ENCODE results near the gene TAF10.

TAF10 gene

DNA sequence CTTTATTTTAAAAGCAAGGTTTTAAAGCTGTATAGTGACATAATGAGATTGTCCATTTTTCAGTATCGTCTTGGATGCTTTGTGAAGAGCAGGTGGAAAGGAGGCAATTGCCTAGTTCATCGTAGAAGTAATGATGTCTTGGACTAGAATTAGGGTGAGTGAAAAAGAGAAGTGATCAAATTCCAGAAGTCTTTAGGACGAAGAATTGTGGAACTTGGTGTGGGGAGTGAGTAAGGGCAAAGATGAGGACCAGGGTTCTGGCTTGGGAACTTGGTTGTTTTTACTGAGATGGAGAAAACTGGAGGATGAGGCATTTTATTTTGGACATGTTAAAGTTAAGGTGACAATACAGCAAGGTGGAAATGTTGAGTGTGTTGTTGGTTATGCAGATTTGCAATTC is 7.2 kb downstream of the TAF10 start:
- peaks cover 45% of the 10 kb centered on the region for H3K36me3 ChIP-seq (ENCODE audit: insufficient read depth, low read length)
- no peaks in the 10 kb centered on the region for H3K27me3 ChIP-seq (ENCODE audit: insufficient read depth, low read length)
- peak overlapping the region; percentile 92 for H3K4me3 ChIP-seq (ENCODE audit: low read length)
- H3K4me1 ChIP-seq (ENCODE audit: insufficient read depth, low read length) = peaks cover 44% of the 10 kb centered on the region
- no peaks in the 10 kb centered on the region for H3K9me3 ChIP-seq (ENCODE audit: low read length)
- no peak overlapping the region for H2AFZ ChIP-seq (ENCODE audit: low read depth, low read length)

DNA sequence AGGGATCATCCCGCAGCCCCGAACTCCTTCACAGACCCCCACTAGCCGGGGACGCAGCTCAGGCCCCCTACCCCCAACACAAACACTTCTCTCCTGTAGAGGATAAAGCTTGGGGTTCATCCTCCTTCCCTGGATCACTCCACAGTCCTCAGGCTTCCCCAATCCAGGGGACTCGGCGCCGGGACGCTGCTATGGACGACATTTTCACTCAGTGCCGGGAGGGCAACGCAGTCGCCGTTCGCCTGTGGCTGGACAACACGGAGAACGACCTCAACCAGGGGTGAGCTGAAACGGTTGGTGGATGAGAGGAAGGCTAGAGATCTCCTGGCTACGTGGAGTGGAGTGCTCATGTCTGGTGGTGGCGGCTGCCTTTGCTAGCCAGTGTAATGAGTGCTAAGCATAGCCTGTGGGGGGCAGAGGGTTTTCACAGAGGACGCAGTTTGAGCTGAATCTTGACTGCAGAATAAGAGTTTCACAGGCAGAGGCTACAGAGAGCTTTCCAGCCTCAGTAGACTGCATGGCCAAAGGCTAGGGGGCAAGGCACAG is 7.9 kb downstream of the TAF10 start:
- H3K27me3 ChIP-seq (ENCODE audit: insufficient read depth, low read length) = no peaks in the 10 kb centered on the region
- no peaks in the 10 kb centered on the region for H3K9me3 ChIP-seq (ENCODE audit: low read length)
- peak overlapping the region; percentile 68 for H2AFZ ChIP-seq (ENCODE audit: low read depth, low read length)
- peak overlapping the region; percentile 92 for H3K4me3 ChIP-seq (ENCODE audit: low read length)
- peaks cover 44% of the 10 kb centered on the region for H3K36me3 ChIP-seq (ENCODE audit: insufficient read depth, low read length)
- peaks cover 44% of the 10 kb centered on the region for H3K4me1 ChIP-seq (ENCODE audit: insufficient read depth, low read length)

DNA sequence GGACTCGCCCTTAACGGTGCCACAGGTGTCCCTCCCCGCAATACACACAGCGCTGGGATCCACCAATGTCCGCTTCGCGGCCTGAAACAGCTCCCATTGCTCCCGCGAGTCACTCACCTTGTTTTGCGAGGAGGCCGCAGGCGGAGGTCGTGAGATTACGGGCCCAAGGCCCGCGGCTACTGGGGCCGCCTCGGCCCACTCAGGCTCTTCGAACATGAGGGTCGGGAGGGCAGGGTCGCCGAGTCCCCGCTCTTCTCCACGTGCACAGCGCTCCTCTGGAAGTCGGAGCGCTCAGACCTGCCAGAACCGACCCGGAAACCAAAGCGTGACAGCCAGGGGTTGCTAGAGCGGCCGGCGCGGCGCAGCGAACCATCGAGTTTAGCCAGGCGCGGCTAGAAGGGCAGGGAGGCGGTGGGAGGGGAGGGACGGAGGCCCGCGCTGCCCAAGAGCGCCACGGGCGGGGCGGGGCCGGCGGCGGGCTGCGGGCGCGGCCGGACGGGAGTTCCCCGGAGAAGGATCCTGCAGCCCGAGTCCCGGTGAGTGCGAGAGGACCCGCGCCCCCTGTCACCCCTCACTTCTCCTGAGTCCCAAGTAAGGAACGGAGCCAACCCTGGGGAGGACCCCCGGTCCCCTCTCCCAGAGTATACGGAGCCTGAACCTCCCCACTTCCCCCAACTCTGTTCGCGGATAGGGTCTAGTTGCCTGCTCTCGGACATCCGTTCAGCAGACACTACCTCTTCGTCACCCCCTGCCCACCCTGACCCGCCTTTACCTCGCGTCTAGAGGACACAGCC is 8.5 kb downstream of the TAF10 start, which contains the start of the genes ILK and RRP8:
Gene ILK (plus strand): TSS at position 488 of the 794 bp plus-strand sequence. CDS start 498 bp downstream, outside the sequence.
Gene RRP8 (minus strand): TSS at position 330 of the 794 bp plus-strand sequence. CDS start 114 bp downstream, at position 216.
- no peaks in the 10 kb centered on the region for H3K9me3 ChIP-seq (ENCODE audit: low read length)
- H3K4me1 ChIP-seq (ENCODE audit: insufficient read depth, low read length) = peaks cover 44% of the 10 kb centered on the region
- H3K36me3 ChIP-seq (ENCODE audit: insufficient read depth, low read length) = peaks cover 43% of the 10 kb centered on the region
- peak within 1 kb of the TSS; percentile 68 for H2AFZ ChIP-seq (ENCODE audit: low read depth, low read length)
- H3K27me3 ChIP-seq (ENCODE audit: insufficient read depth, low read length) = no peaks in the 10 kb centered on the region
- peak within 1 kb of the TSS; percentile 92 for H3K4me3 ChIP-seq (ENCODE audit: low read length)

DNA sequence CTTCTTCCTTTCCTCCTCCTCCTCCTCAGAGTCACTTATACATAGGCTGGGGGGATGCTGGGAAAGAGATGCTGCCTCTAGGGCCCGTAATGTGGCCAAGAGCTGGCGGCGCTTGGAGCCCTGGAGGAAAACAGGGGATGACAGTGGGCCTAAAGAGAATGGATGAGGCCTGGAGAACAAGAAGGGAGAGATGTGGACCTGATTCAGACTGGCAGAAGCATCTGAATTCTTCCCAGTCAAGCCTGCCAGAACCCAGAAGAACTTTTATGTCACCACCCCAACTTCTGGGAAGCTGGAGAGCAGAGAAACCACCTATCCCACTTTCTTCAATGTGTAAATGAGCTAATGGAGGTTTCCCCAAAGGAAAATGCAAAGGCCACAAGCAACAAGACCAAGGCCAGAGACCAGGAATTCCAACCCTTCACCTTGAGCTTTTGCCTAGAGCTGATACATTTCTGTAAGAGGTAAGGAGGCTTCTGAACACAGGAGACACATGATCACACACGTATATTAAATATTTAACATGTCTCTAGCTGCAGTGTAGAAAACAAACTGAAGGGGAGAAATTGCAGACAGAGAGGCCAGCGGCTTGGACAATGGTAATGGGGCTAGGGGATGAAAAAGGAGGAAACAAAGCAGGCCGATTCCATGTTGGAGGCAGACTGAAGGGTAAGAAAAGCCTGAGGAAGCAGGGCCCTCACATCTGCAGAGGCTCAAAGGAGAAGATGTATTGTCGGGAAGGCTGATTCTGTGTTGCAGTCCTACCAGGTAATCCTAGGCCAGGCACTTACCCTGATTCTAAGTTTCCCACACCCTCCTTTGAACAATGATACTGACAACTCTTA is 9.7 kb downstream of the TAF10 start:
- Histone ChIP-seq H2AFZ (ENCODE audit: low read depth, low read length) (no peak overlapping the region), H3K4me3 (ENCODE audit: low read length) (peak overlapping the region; percentile 92), H3K27me3 (ENCODE audit: insufficient read depth, low read length) (no peaks in the 10 kb centered on the region), H3K9me3 (ENCODE audit: low read length) (no peaks in the 10 kb centered on the region), H3K4me1 (ENCODE audit: insufficient read depth, low read length) (peaks cover 38% of the 10 kb centered on the region), H3K36me3 (ENCODE audit: insufficient read depth, low read length) (peaks cover 40% of the 10 kb centered on the region)

DNA sequence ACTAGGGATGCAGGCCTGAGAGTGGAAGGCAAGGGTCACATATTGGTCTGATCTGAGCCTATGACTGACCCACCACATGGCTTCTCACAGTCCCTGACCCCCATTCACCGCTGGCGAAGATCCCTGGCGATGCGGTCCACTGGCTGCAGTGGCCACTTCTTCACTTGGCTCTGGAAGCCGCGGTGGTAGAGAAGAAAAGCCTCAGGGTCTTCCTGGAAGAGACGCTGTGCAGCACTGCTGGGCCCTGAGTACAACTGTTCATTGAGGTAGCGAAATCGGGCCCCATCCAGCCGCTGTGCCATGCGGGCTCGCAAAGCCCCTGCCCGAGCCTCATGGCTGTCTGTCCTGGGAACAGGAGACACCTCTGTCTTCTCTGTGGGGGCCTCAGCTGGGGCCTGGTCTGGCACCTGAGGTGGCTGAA is 11.0 kb downstream of the TAF10 start:
- Histone ChIP-seq H3K27me3 (ENCODE audit: insufficient read depth, low read length) (no peaks in the 10 kb centered on the region), H3K4me1 (ENCODE audit: insufficient read depth, low read length) (peaks cover 33% of the 10 kb centered on the region), H3K9me3 (ENCODE audit: low read length) (no peaks in the 10 kb centered on the region), H2AFZ (ENCODE audit: low read depth, low read length) (no peak overlapping the region), H3K36me3 (ENCODE audit: insufficient read depth, low read length) (peaks cover 45% of the 10 kb centered on the region), H3K4me3 (ENCODE audit: low read length) (no peak overlapping the region)

DNA sequence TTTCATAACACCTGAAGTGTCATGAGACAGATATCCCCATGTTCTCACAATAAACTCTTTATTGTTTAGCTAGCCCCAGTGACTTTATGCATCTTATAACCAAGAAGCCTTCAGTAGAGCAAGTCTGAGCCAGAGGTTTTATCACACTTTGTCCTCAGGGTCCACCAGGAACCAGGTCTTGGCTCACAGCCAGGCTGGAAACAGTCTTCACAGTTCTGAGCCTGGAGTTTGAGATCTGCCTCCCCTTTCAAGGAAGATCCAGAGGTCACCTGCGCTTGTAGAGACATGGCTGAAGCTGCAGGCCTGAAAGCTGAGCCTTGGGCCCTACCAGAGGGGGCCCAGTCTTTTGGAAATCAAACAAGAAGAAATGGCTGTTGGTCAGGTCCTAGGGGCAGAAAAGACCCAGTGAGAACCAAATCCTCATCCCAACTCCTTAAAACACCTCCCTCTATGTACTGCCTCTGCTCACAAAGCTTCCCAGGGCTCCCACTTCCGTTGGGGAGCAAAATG is 12.1 kb downstream of the TAF10 start:
- Histone ChIP-seq H2AFZ (ENCODE audit: low read depth, low read length) (no peak overlapping the region), H3K9me3 (ENCODE audit: low read length) (no peaks in the 10 kb centered on the region), H3K27me3 (ENCODE audit: insufficient read depth, low read length) (no peaks in the 10 kb centered on the region), H3K36me3 (ENCODE audit: insufficient read depth, low read length) (peaks cover 45% of the 10 kb centered on the region), H3K4me1 (ENCODE audit: insufficient read depth, low read length) (peaks cover 26% of the 10 kb centered on the region), H3K4me3 (ENCODE audit: low read length) (no peak overlapping the region)

DNA sequence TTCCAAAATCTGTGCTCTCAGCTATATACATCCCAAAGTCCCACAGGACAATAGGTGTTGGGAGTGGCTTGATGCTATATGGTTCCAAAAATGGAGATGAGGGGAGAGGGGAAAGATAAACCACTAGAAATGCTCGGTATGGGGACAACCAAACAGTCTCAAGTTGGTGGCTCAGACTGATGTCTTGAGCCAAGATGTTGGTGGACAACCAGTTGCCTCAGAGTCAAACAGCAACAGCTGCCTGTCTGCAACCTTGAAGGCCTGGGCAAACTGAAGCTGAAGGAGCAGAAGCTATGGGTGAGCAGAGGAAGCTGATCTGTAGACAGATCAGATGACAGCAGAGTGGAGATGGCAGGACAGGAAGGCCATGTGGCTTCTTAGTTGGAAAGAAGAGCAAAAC is 12.6 kb downstream of the TAF10 start:
- no peaks in the 10 kb centered on the region for H3K9me3 ChIP-seq (ENCODE audit: low read length)
- peaks cover 48% of the 10 kb centered on the region for H3K36me3 ChIP-seq (ENCODE audit: insufficient read depth, low read length)
- no peaks in the 10 kb centered on the region for H3K27me3 ChIP-seq (ENCODE audit: insufficient read depth, low read length)
- no peak overlapping the region for H2AFZ ChIP-seq (ENCODE audit: low read depth, low read length)
- H3K4me3 ChIP-seq (ENCODE audit: low read length) = no peak overlapping the region
- peaks cover 21% of the 10 kb centered on the region for H3K4me1 ChIP-seq (ENCODE audit: insufficient read depth, low read length)

DNA sequence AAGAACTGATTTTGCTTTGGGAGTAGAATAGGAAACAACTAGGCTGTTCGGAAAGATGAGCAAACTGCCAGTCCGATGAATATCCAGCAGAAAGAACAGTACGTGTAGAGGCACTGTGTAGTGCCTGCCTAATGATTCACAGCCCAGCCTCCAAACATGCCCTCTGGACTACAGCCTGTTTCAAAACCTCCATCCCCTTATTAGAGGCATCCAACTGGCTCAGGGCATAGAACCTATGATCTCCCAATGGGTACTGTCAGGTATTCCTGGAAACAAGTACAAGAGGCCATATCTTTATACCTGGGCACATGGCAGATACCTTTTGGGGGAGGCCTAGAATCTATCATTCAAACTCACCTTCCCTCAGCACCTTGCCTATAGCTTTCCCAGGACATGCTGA is 13.5 kb downstream of the TAF10 start:
- Histone ChIP-seq H3K36me3 (ENCODE audit: insufficient read depth, low read length) (peaks cover 50% of the 10 kb centered on the region), H3K9me3 (ENCODE audit: low read length) (no peaks in the 10 kb centered on the region), H3K27me3 (ENCODE audit: insufficient read depth, low read length) (no peaks in the 10 kb centered on the region), H2AFZ (ENCODE audit: low read depth, low read length) (no peak overlapping the region), H3K4me3 (ENCODE audit: low read length) (no peak overlapping the region), H3K4me1 (ENCODE audit: insufficient read depth, low read length) (peaks cover 20% of the 10 kb centered on the region)

DNA sequence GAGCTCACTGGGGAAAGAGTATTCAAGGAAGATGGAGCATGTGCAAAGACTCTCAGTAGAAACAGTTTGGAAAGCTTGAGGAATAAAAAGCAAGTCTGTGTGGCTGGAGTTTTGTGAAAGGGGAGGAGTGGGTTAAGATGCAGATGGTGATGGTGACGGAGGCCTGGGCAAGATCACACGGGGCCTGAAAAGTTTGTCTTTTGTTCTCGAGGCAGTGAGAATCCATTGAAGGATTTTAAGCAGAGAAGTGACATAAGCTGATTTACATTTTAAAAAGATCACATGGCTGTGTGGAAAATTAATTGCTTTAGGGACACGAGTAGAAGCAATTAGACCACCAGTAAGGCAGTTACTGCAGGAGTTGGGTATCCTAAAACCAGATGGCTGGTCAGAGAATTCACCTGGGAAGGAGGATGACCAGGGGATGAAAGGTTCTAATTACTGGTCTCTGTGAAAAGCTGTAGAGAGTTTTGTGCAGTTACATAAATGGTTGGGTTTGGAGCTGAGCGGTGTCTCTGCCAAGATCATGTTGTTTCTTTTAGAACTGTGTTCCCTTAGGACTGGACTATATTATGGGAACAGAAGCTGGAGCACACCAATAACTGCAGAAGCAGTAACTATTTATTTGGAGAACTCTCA is 15.7 kb downstream of the TAF10 start:
- Histone ChIP-seq H2AFZ (ENCODE audit: low read depth, low read length) (no peak overlapping the region), H3K9me3 (ENCODE audit: low read length) (no peaks in the 10 kb centered on the region), H3K4me3 (ENCODE audit: low read length) (no peak overlapping the region), H3K27me3 (ENCODE audit: insufficient read depth, low read length) (no peaks in the 10 kb centered on the region), H3K36me3 (ENCODE audit: insufficient read depth, low read length) (peaks cover 52% of the 10 kb centered on the region), H3K4me1 (ENCODE audit: insufficient read depth, low read length) (peaks cover 8% of the 10 kb centered on the region)

DNA sequence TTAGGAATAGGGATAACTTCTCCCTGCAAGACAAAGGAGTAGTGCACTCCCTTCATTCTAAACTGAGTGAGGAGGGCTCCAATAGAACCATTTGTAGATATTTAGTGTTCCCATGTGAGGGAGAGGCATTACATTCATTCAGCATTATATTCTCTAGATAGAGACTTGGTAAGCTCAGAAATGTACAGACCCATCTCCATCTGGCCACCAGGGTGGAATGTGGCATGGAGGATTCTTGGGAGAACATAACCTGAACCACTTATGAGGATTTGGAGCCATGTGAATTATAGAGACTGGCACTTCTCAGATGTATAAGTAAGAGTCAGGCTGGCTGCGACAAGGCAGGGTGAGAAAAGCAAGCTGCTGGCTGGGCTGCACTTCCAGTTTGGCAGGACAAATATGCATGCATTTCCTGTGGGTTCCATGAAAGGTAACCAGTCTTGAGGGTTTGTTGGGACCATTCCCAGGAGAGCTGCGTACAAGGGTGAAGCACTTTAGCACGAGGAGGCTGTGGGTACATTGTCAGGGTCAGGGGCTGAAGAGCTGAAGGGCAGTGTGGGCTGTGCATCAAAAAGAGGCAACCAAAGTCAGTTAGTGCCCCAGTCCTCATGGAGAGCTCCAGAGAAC is 17.8 kb downstream of the TAF10 start:
- H3K4me3 ChIP-seq (ENCODE audit: low read length) = no peak overlapping the region
- no peaks in the 10 kb centered on the region for H3K27me3 ChIP-seq (ENCODE audit: insufficient read depth, low read length)
- H3K4me1 ChIP-seq (ENCODE audit: insufficient read depth, low read length) = peaks cover 8% of the 10 kb centered on the region
- H3K36me3 ChIP-seq (ENCODE audit: insufficient read depth, low read length) = peaks cover 32% of the 10 kb centered on the region
- no peaks in the 10 kb centered on the region for H3K9me3 ChIP-seq (ENCODE audit: low read length)
- no peak overlapping the region for H2AFZ ChIP-seq (ENCODE audit: low read depth, low read length)

DNA sequence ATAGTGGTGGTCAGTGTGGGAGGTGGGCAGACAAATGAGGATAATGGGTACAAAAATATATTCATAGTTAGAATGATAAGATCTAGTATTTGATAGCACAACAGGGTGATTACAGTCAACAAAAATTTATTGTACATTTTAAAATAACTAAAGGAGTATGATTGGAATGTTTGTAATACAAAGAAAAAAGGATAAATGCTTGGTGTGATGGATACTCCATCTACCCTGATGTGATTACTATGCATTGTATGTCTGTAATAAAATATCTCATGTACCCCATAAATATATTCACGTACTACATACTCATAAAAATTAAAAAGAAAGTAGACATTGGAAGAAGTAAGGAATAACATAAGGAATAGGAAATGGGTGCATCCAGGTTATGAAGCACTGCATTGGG is 24.0 kb downstream of the TAF10 start:
- no peaks in the 10 kb centered on the region for H3K4me1 ChIP-seq (ENCODE audit: insufficient read depth, low read length)
- peaks cover 7% of the 10 kb centered on the region for H3K36me3 ChIP-seq (ENCODE audit: insufficient read depth, low read length)
- peaks cover 7% of the 10 kb centered on the region for H3K9me3 ChIP-seq (ENCODE audit: low read length)
- H2AFZ ChIP-seq (ENCODE audit: low read depth, low read length) = no peak overlapping the region
- no peak overlapping the region for H3K4me3 ChIP-seq (ENCODE audit: low read length)
- no peaks in the 10 kb centered on the region for H3K27me3 ChIP-seq (ENCODE audit: insufficient read depth, low read length)

DNA sequence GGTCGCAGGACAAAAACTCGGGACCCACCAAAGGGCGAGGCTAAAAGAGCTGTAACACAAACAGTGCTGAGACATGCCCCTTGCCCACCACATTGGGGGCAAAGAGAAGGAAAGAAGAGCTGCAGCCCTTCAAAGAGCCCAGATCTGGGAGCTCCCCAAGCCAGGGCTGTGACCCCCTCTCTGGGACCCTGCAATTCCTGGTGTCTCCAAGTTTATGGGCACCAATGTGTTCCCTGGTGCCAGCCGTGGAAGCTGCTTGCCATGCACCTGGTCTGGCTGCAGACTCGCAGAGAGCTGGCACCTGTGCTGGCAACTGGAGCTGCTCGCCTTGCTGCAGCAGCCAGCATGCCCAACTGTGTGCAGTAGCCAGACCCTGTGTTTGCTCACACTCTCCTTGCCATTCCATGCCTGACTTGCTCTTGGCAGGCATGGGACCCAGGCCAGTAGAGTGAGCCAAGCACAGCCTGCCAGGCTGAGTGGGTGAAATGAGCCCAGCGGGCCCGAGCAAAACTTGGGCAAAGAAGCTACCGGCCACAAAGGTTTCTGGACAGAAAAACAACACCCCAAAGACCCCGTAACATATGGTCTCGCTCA is 24.6 kb downstream of the TAF10 start:
- Histone ChIP-seq H3K9me3 (ENCODE audit: low read length) (peaks cover 7% of the 10 kb centered on the region), H2AFZ (ENCODE audit: low read depth, low read length) (no peak overlapping the region), H3K4me3 (ENCODE audit: low read length) (no peak overlapping the region), H3K27me3 (ENCODE audit: insufficient read depth, low read length) (no peaks in the 10 kb centered on the region), H3K4me1 (ENCODE audit: insufficient read depth, low read length) (no peaks in the 10 kb centered on the region), H3K36me3 (ENCODE audit: insufficient read depth, low read length) (peaks cover 7% of the 10 kb centered on the region)

Data from neuron (in vitro differentiated cells).